SK-N-MC (cell line): Measurements from ENCODE around the gene TNFRSF21.

Source experiments
- EZH2 ChIP-seq: fragments of 200-600 bp; sonication (generic); IDR thresholded peaks from one replicate; pipeline ENCODE4 v1.6.1; 2017; ENCODE audit warnings: antibody characterized with exemption
- POLR2AphosphoS5 ChIP-seq: IDR thresholded peaks from 2 replicates; pipeline ENCODE4 v1.6.1; 2012; ENCODE audit warnings: mild to moderate bottlenecking, low read depth, low read length, borderline replicate concordance

DNA sequence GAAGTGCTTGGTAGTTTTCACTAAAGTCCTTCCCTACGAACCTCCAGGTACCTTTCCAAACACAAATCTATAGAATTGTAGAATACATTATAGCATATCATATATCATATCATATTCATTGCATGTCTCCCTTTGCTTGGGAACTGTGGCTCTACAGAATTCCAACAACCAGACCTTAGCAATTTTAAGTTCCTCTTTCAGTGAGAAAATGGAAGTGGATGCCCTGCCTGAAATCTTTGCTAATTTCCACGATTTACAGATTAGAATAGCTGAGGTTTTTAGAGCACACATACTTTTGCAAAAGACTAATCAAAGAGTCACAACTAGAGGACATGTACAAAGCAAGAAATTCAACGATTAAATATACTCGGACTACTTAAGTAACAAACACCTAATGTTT is 78.6 kb downstream of the TNFRSF21 start:
- TF ChIP-seq EZH2, result no peak
- no peak for TF ChIP-seq POLR2AphosphoS5
